Ovary (tissue), 9 donors: ENCODE data around the gene POLE2. TPM values are rescaled to one million over a fixed set of nuclear protein-coding genes. Genes with fewer than 3 reads are reported as not detected.

Experiments
- DNase-seq, 5 donors: peaks; one replicate each; pipeline ENCODE4 v3.0.0-alpha.2; 2019 to 2020
- H3K27ac ChIP-seq, 2 donors: fragments of 200-600 bp; one replicate each; pipeline versions ENCODE4 v1.5.1 to v1.8.0; 2019 to 2022
- H3K27me3 ChIP-seq: fragments of 200-600 bp; one replicate; pipeline ENCODE4 v1.8.0; 2022
- H3K36me3 ChIP-seq: fragments of 200-600 bp; sonication (generic); one replicate; pipeline ENCODE4 v1.5.1; 2019
- H3K4me1 ChIP-seq: one replicate; pipeline ENCODE4 v1.8.1; 2013; ENCODE audit warnings: mild to moderate bottlenecking, moderate library complexity; ENCODE audit not compliant: insufficient read depth
- H3K4me3 ChIP-seq: fragments of 200-600 bp; sonication (generic); one replicate; pipeline ENCODE4 v1.5.1; 2017
- H3K9me3 ChIP-seq, 2 donors: fragments of 200-600 bp in 1 of 2; sonication (generic) in 1 of 2; one replicate each; pipeline versions ENCODE4 v1.5.1 to v1.8.1; 2013 to 2019; ENCODE audit warnings: mild to moderate bottlenecking in 1 of 2, moderate library complexity in 1 of 2
- EP300 ChIP-seq: sonication (generic); formaldehyde crosslinking; IDR thresholded peaks from one replicate; pipeline ENCODE4 v1.6.1; 2017; ENCODE audit warnings: antibody characterized with exemption
- POLR2A ChIP-seq: fragments of 450-650 bp; IDR thresholded peaks from one replicate; pipeline ENCODE4 v1.6.1; 2017; ENCODE audit warnings: antibody characterized with exemption, mild to moderate bottlenecking, moderate library complexity
- WGBS, 3 donors: extraction: QIAGEN DNeasy Blood & Tissue Kit in 1 of 3; methylation state at CpG; one replicate each; pipeline versions ENCODE4 v1.1.5 to v1.1.7; 2013 to 2017; 5-methylcytosine and 5-hydroxymethylcytosine counted together
- intact Hi-C, 4 donors: fragments of 100-400 bp; cut with DNase I; formaldehyde crosslinking; loops; one replicate each; pipeline versions ENCODE4 v1.11.0 to v1.15.1; 2022 to 2023
- polyA plus RNA-seq, 2 donors: library from polyadenylated mRNA; stranded (reverse); fragments of 200-250 nt in 1 of 2; fragments of 350-450 nt in 1 of 2; fragmentation: Illumina TruSeq in 1 of 2; extraction: RNeasy Lipid Tissue Mini Kit (QIAGEN cat#74804) in 1 of 2; gene quantifications; one replicate each; pipeline ENCODE4 v1.2.3, GENCODE V29; 2013 to 2014
- small RNA-seq: library from RNA; depleted of rRNA; stranded (forward); fragments of <200 nt; gene quantifications from one replicate; pipeline ENCODE3, GENCODE V24; 2016
- total RNA-seq, 7 donors: library from RNA; depleted of rRNA in 2 of 7; stranded (reverse); fragments of >200 nt in 2 of 7; fragmentation: NEBNext Ultra II Directional in 3 of 7; extraction: Animal tissue kit (Norgen Biotek cat#: 25700) in 3 of 7; gene quantifications; one replicate each; pipeline versions ENCODE4 v1.1.0 to v1.2.4, GENCODE V29; 2016 to 2023
- TF ChIP-seq, protein P1 (sequence below), 3 donors: fragments of 450-650 bp in 2 of 3; fragments of 200-600 bp in 1 of 3; IDR thresholded peaks; one replicate each; pipeline versions ENCODE4 v1.5.1 to v1.8.0; 2016 to 2022; ENCODE audit warnings: antibody characterized with exemption in 3 of 3, mild to moderate bottlenecking in 1 of 3
- donor health status: DM: no; HTN: no; CAD: no; lungs with moderate emphysema.
- donor health status: DM: no; HTN: no; CAD: no.
- donor health status: Bipolar disorder and iron deficiency.
- donor health status: DM: yes; HTN: yes; CAD: no.
- donor health status: DM: no; HTN: no; CAD: no.
- donor health status: DM: yes; HTN: yes; CAD: no.

The POLE2 gene
- total and polyA plus RNA-seq, 9 donors, result 1.6 to 5.0 (median 2.5) TPM

- Histone ChIP-seq H3K4me1 (peaks cover 2% of the 10 kb centered on the region), H3K27me3 (no peaks in the 10 kb centered on the region), H3K36me3 (no peaks in the 10 kb centered on the region), H3K27ac (peak overlapping the region; percentile 77 to 94), H3K4me3 (peak overlapping the region; percentile 83), H3K9me3 (no peaks in the 10 kb centered on the region)
- intact Hi-C loops, result no loop called here
- no peak for DNase-seq
- TF ChIP-seq EP300 (no peak), POLR2A (no peak)
- TF ChIP-seq, protein P1, sequence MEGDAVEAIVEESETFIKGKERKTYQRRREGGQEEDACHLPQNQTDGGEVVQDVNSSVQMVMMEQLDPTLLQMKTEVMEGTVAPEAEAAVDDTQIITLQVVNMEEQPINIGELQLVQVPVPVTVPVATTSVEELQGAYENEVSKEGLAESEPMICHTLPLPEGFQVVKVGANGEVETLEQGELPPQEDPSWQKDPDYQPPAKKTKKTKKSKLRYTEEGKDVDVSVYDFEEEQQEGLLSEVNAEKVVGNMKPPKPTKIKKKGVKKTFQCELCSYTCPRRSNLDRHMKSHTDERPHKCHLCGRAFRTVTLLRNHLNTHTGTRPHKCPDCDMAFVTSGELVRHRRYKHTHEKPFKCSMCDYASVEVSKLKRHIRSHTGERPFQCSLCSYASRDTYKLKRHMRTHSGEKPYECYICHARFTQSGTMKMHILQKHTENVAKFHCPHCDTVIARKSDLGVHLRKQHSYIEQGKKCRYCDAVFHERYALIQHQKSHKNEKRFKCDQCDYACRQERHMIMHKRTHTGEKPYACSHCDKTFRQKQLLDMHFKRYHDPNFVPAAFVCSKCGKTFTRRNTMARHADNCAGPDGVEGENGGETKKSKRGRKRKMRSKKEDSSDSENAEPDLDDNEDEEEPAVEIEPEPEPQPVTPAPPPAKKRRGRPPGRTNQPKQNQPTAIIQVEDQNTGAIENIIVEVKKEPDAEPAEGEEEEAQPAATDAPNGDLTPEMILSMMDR (IDR thresholded peaks at IDR 0.05), result no peak
- WGBS, 3 donors, result 0% methylated on average over 15 of the region's 15 CpGs
Measured at GRCh38 chr14:49598189-49598484, 89.9 kb downstream of the POLE2 start.

- no peak for DNase-seq
- WGBS, 3 donors, result 13 to 21% (median 18%) methylated on average over 4 of the region's 4 CpGs
- H3K27ac ChIP-seq, result no peak overlapping the region
- TF ChIP-seq EP300 (no peak), POLR2A (no peak)
- TF ChIP-seq, protein P1 (IDR thresholded peaks at IDR 0.05), result no peak
- intact Hi-C loops, result no loop called here
- no peaks in the 10 kb centered on the region for H3K27me3 ChIP-seq
- no peaks in the 10 kb centered on the region for H3K36me3 ChIP-seq
- H3K4me3 ChIP-seq, result no peak overlapping the region
- peaks cover 2% of the 10 kb centered on the region for H3K4me1 ChIP-seq
- no peaks in the 10 kb centered on the region for H3K9me3 ChIP-seq
Measured at GRCh38 chr14:49594347-49595091, 93.5 kb downstream of the POLE2 start.

Small RNA genes lying within 50 kb of the gene (small RNA-seq; reads per million reads assigned to genes)
- not detected for gene AL139099.3
- not detected for gene RNU6ATAC30P

Other genes starting within 250 kb of the POLE2 start
- over 10,000 TPM in 2 of 7 donors, 1,000 to 10,000 TPM in 5; 1,810 to 35,664 (median 2,389) TPM for gene RPS29, start 101.8 kb downstream of the POLE2 start, total RNA-seq
- 1,000 to 10,000 TPM; 2,089 to 4,585 TPM for gene RPS29, start 101.8 kb downstream of the POLE2 start, polyA plus RNA-seq
- gene LRR1, start 89.3 kb downstream of the POLE2 start, total RNA-seq, result 1 to 10 TPM; 4.1 to 8.0 (median 6.5) TPM
- 1 to 10 TPM; 4.3 to 4.8 TPM for gene LRR1, start 89.3 kb downstream of the POLE2 start, polyA plus RNA-seq
- gene RPL36AL, start 67.6 kb downstream of the POLE2 start, total RNA-seq, result 100 to 1,000 TPM; 196 to 516 (median 284) TPM
- gene RPL36AL, start 67.6 kb downstream of the POLE2 start, polyA plus RNA-seq, result 100 to 1,000 TPM; 657 to 712 TPM
- 10 to 100 TPM; 23.0 to 45.1 (median 28.1) TPM for gene MGAT2, start 67.4 kb downstream of the POLE2 start, total RNA-seq
- gene MGAT2, start 67.4 kb downstream of the POLE2 start, polyA plus RNA-seq, result 10 to 100 TPM; 15.9 to 21.4 TPM
- gene DNAAF2, start 53.0 kb downstream of the POLE2 start, total RNA-seq, result 10 to 100 TPM in 2 of 7 donors, 1 to 10 TPM in 5; 5.5 to 19.3 (median 6.8) TPM
- gene DNAAF2, start 53.0 kb downstream of the POLE2 start, polyA plus RNA-seq, result 1 to 10 TPM; 3.3 to 5.5 TPM
- gene KLHDC1, start 4.9 kb upstream of the POLE2 start, total RNA-seq, result 10 to 100 TPM in 6 of 7 donors, 1 to 10 TPM in 1; 8.6 to 22.9 (median 19.3) TPM
- 1 to 10 TPM; 6.7 to 8.3 TPM for gene KLHDC1, start 4.9 kb upstream of the POLE2 start, polyA plus RNA-seq
- gene KLHDC2, start 79.9 kb upstream of the POLE2 start, total RNA-seq, result 10 to 100 TPM; 49.4 to 84.1 (median 70.1) TPM
- 10 to 100 TPM; 66.6 to 89.7 TPM for gene KLHDC2, start 79.9 kb upstream of the POLE2 start, polyA plus RNA-seq
- gene NEMF, start 164.6 kb upstream of the POLE2 start, total RNA-seq, result 10 to 100 TPM; 46.9 to 98.9 (median 72.1) TPM
- 10 to 100 TPM; 20.9 to 46.2 TPM for gene NEMF, start 164.6 kb upstream of the POLE2 start, polyA plus RNA-seq
- gene ARF6, start 204.9 kb upstream of the POLE2 start, total RNA-seq, result 10 to 100 TPM; 19.8 to 39.7 (median 34.9) TPM
- gene ARF6, start 204.9 kb upstream of the POLE2 start, polyA plus RNA-seq, result 10 to 100 TPM; 20.3 to 34.1 TPM